ENCODE results near the gene DAW1.

DNA sequence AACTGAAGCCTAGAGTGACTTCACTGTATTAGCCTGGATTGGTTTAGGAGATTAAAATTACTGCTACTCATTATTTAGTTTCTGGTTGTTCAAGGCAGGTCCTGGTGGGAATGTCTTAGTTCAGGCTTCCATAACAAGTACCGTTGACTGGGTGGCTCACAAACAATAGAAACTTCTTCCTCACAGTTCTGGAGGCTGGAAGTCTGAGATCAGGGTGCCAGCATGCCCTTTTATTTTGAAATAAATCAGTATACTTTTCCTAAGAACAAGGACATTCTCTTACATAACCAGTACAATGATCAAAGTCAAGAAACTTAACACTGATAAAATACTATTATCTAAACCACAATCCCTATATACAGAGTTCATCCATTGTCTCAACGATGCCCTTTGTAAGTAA is 4.0 kb upstream of the DAW1 start:
- TF ChIP-seq RAD21 (IDR thresholded peaks at IDR 0.05; ENCODE audit: low read depth) (no peak), SRF (IDR thresholded peaks at IDR 0.05; ENCODE audit: low read depth) (no peak), POLR2A (IDR thresholded peaks at IDR 0.05; ENCODE audit: borderline replicate concordance, extremely low read depth, insufficient read depth, insufficient read length) (no peak), ZNF274 (IDR thresholded peaks at IDR 0.05; ENCODE audit: low read depth, low read length) (no peak)
- TF ChIP-seq, protein P1, sequence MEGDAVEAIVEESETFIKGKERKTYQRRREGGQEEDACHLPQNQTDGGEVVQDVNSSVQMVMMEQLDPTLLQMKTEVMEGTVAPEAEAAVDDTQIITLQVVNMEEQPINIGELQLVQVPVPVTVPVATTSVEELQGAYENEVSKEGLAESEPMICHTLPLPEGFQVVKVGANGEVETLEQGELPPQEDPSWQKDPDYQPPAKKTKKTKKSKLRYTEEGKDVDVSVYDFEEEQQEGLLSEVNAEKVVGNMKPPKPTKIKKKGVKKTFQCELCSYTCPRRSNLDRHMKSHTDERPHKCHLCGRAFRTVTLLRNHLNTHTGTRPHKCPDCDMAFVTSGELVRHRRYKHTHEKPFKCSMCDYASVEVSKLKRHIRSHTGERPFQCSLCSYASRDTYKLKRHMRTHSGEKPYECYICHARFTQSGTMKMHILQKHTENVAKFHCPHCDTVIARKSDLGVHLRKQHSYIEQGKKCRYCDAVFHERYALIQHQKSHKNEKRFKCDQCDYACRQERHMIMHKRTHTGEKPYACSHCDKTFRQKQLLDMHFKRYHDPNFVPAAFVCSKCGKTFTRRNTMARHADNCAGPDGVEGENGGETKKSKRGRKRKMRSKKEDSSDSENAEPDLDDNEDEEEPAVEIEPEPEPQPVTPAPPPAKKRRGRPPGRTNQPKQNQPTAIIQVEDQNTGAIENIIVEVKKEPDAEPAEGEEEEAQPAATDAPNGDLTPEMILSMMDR (IDR thresholded peaks at IDR 0.05 in 2 of 3, conservative IDR thresholded peaks at IDR 0.05 in 1 of 3; ENCODE audit: borderline replicate concordance in 1 of 3, insufficient read depth in 1 of 3, low read depth in 2 of 3, low read length in 2 of 3) = no peak
